Measurements from ENCODE around the gene TRPC4. TPM values are rescaled to one million over a fixed set of nuclear protein-coding genes. Genes with fewer than 3 reads are reported as not detected.

TRPC4 gene
- total and polyA plus RNA-seq, 2 donors (not counting 3 experiments of a cell fraction or from before 2014, with no cell fraction given), result 0.04 to 0.64 TPM

- Histone ChIP-seq H3K4me2 (ENCODE audit: insufficient read depth, low read length) (peak overlapping the region; percentile 38), H2AFZ (ENCODE audit: low read depth, low read length) (no peak overlapping the region), H3K9me3 (replicated peaks; ENCODE audit: control insufficient read depth, insufficient read depth, low read length) (no peaks in the 10 kb centered on the region), H4K20me1 (replicated peaks; ENCODE audit: control insufficient read depth, extremely low read depth, insufficient read depth, low read length) (no peaks in the 10 kb centered on the region), H3K4me1 (ENCODE audit: control insufficient read depth, extremely low read depth, insufficient read depth, low read length) (peaks cover 24% of the 10 kb centered on the region), H3K79me2 (ENCODE audit: control insufficient read depth, insufficient read depth, low read length) (no peaks in the 10 kb centered on the region), H3K9me1 (replicated peaks; ENCODE audit: control insufficient read depth, extremely low read depth, insufficient read depth, low read length) (no peaks in the 10 kb centered on the region), H3K27ac (ENCODE audit: insufficient read depth, low read depth, low read length) (peak overlapping the region; percentile 95), H3K27me3 (ENCODE audit: control insufficient read depth in 2 of 2, insufficient read depth in 2 of 2, low read length in 2 of 2) (no peaks in the 10 kb centered on the region), H3K9ac (replicated peaks; ENCODE audit: extremely low read depth, insufficient read depth, low read length) (peak overlapping the region; percentile 70), H3K36me3 (ENCODE audit: control insufficient read depth in 2 of 2, extremely low read depth in 1 of 2, insufficient read depth in 2 of 2, low read length in 2 of 2) (no peaks in the 10 kb centered on the region), H3K4me3 (replicated peaks in 1 of 3; ENCODE audit: insufficient read depth in 1 of 3, low read depth in 1 of 3, low read length in 3 of 3) (no peak overlapping the region)
- intact Hi-C loops (cut with micrococcal nuclease) (loop anchor here (1.0 to 5.0 kb wide), 6 partner anchors 13 to 575 kb away; no protein-coding TSS in a partner anchor), dilution Hi-C loops (cut with MboI; ENCODE audit: extremely low pct_ligation_motif_present, low sequenced_read_pairs) (no loop called here)
- peak; percentile 51 for DNase-seq (ENCODE audit: low read depth, low spot score)
- CTCF ChIA-PET, result interaction anchor here (0.6 to 2.1 kb wide), 6 partner anchors 12 to 330 kb away, joined by 3 to 10 read pairs (median 3); partner anchors contain the start of gene TRPC4
- TF ChIP-seq, protein P1, sequence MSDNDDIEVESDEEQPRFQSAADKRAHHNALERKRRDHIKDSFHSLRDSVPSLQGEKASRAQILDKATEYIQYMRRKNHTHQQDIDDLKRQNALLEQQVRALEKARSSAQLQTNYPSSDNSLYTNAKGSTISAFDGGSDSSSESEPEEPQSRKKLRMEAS (IDR thresholded peaks at IDR 0.05; ENCODE audit: insufficient read depth, insufficient read length), result peak; percentile 63
- peak; percentile 39 for TF ChIP-seq JUN (IDR thresholded peaks at IDR 0.05; ENCODE audit: borderline replicate concordance, insufficient read depth, insufficient read length, low read depth)
- no peak for TF ChIP-seq POLR2A (IDR thresholded peaks at IDR 0.05; ENCODE audit: low read depth, low read length)
- FAIRE-seq, result no peak
- BruUV-seq (replicated peaks), result no TSS peak
- POLR2A ChIA-PET, result no interaction called here
These were observed 167.6 kb downstream of the TRPC4 start for GRCh38 chr13:37701972-37702371.

- ChIA-PET CTCF (interaction anchor here (0.6 to 2.1 kb wide), 13 partner anchors 8 to 331 kb away, joined by 3 to 10 read pairs (median 3); partner anchors contain the start of gene TRPC4), POLR2A (no interaction called here)
- no peaks in the 10 kb centered on the region for H3K9me3 ChIP-seq (replicated peaks; ENCODE audit: control insufficient read depth, insufficient read depth, low read length)
- dilution Hi-C loops (cut with MboI; ENCODE audit: extremely low pct_ligation_motif_present, low sequenced_read_pairs) (no loop called here), intact Hi-C loops (cut with micrococcal nuclease) (loop anchor here (1.0 to 5.0 kb wide), 6 partner anchors 14 to 574 kb away; no protein-coding TSS in a partner anchor)
- peak overlapping the region; percentile 70 for H3K9ac ChIP-seq (replicated peaks; ENCODE audit: extremely low read depth, insufficient read depth, low read length)
- H3K79me2 ChIP-seq (ENCODE audit: control insufficient read depth, insufficient read depth, low read length), result no peaks in the 10 kb centered on the region
- H3K4me2 ChIP-seq (ENCODE audit: insufficient read depth, low read length), result peak overlapping the region; percentile 54
- TF ChIP-seq, protein P1 (IDR thresholded peaks at IDR 0.05; ENCODE audit: insufficient read depth, insufficient read length), result peak; percentile 56
- TF ChIP-seq EZH2 (IDR thresholded peaks at IDR 0.05; ENCODE audit: borderline replicate concordance, low read depth, low read length, severe bottlenecking), result no peak
- TF ChIP-seq JUN (IDR thresholded peaks at IDR 0.05; ENCODE audit: borderline replicate concordance, insufficient read depth, insufficient read length, low read depth), result peak; percentile 85
- TF ChIP-seq, protein P2, sequence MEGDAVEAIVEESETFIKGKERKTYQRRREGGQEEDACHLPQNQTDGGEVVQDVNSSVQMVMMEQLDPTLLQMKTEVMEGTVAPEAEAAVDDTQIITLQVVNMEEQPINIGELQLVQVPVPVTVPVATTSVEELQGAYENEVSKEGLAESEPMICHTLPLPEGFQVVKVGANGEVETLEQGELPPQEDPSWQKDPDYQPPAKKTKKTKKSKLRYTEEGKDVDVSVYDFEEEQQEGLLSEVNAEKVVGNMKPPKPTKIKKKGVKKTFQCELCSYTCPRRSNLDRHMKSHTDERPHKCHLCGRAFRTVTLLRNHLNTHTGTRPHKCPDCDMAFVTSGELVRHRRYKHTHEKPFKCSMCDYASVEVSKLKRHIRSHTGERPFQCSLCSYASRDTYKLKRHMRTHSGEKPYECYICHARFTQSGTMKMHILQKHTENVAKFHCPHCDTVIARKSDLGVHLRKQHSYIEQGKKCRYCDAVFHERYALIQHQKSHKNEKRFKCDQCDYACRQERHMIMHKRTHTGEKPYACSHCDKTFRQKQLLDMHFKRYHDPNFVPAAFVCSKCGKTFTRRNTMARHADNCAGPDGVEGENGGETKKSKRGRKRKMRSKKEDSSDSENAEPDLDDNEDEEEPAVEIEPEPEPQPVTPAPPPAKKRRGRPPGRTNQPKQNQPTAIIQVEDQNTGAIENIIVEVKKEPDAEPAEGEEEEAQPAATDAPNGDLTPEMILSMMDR (IDR thresholded peaks at IDR 0.05; ENCODE audit: extremely low read depth in 1 of 2, insufficient read depth in 1 of 2, low read depth in 1 of 2, low read length in 2 of 2), result no peak
- no peak for TF ChIP-seq POLR2A (IDR thresholded peaks at IDR 0.05; ENCODE audit: low read depth, low read length)
- TF ChIP-seq FOS (IDR thresholded peaks at IDR 0.05; ENCODE audit: borderline replicate concordance, insufficient read depth, low read length), result peak; percentile 82
- peak; percentile 73 for TF ChIP-seq MYC (IDR thresholded peaks at IDR 0.05; ENCODE audit: low read depth, low read length)
- peak; percentile 60 for TF ChIP-seq POLR2AphosphoS5 (IDR thresholded peaks at IDR 0.05; ENCODE audit: insufficient read depth, low read depth, low read length)
- peak; percentile 41 for TF ChIP-seq GATA2 (IDR thresholded peaks at IDR 0.05; ENCODE audit: insufficient read depth, insufficient read length, low read depth, low read length)
- no peak overlapping the region for H2AFZ ChIP-seq (ENCODE audit: low read depth, low read length)
- FAIRE-seq, result peak; percentile 95
- H3K9me1 ChIP-seq (replicated peaks; ENCODE audit: control insufficient read depth, extremely low read depth, insufficient read depth, low read length), result no peaks in the 10 kb centered on the region
- no peak overlapping the region for H3K4me3 ChIP-seq (replicated peaks in 1 of 3; ENCODE audit: insufficient read depth in 1 of 3, low read depth in 1 of 3, low read length in 3 of 3)
- H4K20me1 ChIP-seq (replicated peaks; ENCODE audit: control insufficient read depth, extremely low read depth, insufficient read depth, low read length), result no peaks in the 10 kb centered on the region
- peak; percentile 92 for DNase-seq (ENCODE audit: low read depth, low spot score)
- peak overlapping the region; percentile 95 for H3K27ac ChIP-seq (ENCODE audit: insufficient read depth, low read depth, low read length)
- H3K4me1 ChIP-seq (ENCODE audit: control insufficient read depth, extremely low read depth, insufficient read depth, low read length), result peaks cover 24% of the 10 kb centered on the region
- no peaks in the 10 kb centered on the region for H3K27me3 ChIP-seq (ENCODE audit: control insufficient read depth in 2 of 2, insufficient read depth in 2 of 2, low read length in 2 of 2)
- no TSS peak for BruUV-seq (replicated peaks)
- no peaks in the 10 kb centered on the region for H3K36me3 ChIP-seq (ENCODE audit: control insufficient read depth in 2 of 2, extremely low read depth in 1 of 2, insufficient read depth in 2 of 2, low read length in 2 of 2)
These were observed 168.3 kb downstream of the TRPC4 start for GRCh38 chr13:37701306-37701705.

Data from endothelial cell of umbilical vein (primary cell).